Nephron (organoid): ENCODE data around the gene MRPL36.

Experiments
- H3K27ac Mint-ChIP-seq, 3 experiments: 2 replicates each; pipeline ENCODE4 v1.8.0; 2020; ENCODE audit warnings: mixed read lengths in 3 of 3, mild to moderate bottlenecking in 2 of 3, moderate library complexity in 1 of 3
- H3K27me3 Mint-ChIP-seq: 2 replicates; pipeline ENCODE4 v1.8.0; 2021; ENCODE audit warnings: low read depth, mild to moderate bottlenecking, moderate library complexity, mixed read lengths
- H3K36me3 Mint-ChIP-seq: 2 replicates; pipeline ENCODE4 v1.8.0; 2020; ENCODE audit warnings: low read depth, mixed read lengths
- H3K4me1 Mint-ChIP-seq: 2 replicates; pipeline ENCODE4 v1.8.0; 2020; ENCODE audit warnings: mixed read lengths
- H3K4me3 Mint-ChIP-seq, 3 experiments: 2 replicates each; pipeline ENCODE4 v1.8.0; 2020; ENCODE audit warnings: mild to moderate bottlenecking in 3 of 3, mixed read lengths in 3 of 3, moderate library complexity in 2 of 3
- H3K9me3 Mint-ChIP-seq: 2 replicates; pipeline ENCODE4 v1.8.0; 2020; ENCODE audit warnings: mixed read lengths
- CTCF ChIP-seq, 3 experiments: fragments of 200-600 bp; sonication (generic); IDR thresholded peaks; one replicate each; pipeline ENCODE4 v1.5.0; 2021; ENCODE audit warnings: antibody characterized with exemption in 3 of 3; ENCODE audit not compliant: unreplicated experiment in 3 of 3

MRPL36 gene

GRCh38 chr5:1833264-1834021 lies 33.8 kb upstream of the MRPL36 start:
- H3K36me3 Mint-ChIP-seq, result peaks cover 7% of the 10 kb centered on the region
- no peak for TF ChIP-seq CTCF (IDR thresholded peaks at IDR 0.05; ENCODE audit: unreplicated experiment in 3 of 3)
- peaks cover 50% of the 10 kb centered on the region for H3K27me3 Mint-ChIP-seq
- H3K27ac Mint-ChIP-seq, result no peak overlapping the region
- H3K9me3 Mint-ChIP-seq, result no peaks in the 10 kb centered on the region
- peaks cover 23% of the 10 kb centered on the region for H3K4me1 Mint-ChIP-seq
- H3K4me3 Mint-ChIP-seq, result no peak overlapping the region

GRCh38 chr5:1832511-1833250 lies 33.0 kb upstream of the MRPL36 start:
- TF ChIP-seq CTCF (IDR thresholded peaks at IDR 0.05; ENCODE audit: unreplicated experiment in 3 of 3), result no peak
- Mint-ChIP-seq H3K9me3 (no peaks in the 10 kb centered on the region), H3K4me1 (peaks cover 23% of the 10 kb centered on the region), H3K27ac (no peak overlapping the region), H3K27me3 (peaks cover 50% of the 10 kb centered on the region), H3K36me3 (peaks cover 7% of the 10 kb centered on the region), H3K4me3 (no peak overlapping the region)

- Mint-ChIP-seq H3K27me3 (peaks cover 43% of the 10 kb centered on the region), H3K36me3 (peaks cover 16% of the 10 kb centered on the region), H3K9me3 (no peaks in the 10 kb centered on the region), H3K4me1 (peaks cover 23% of the 10 kb centered on the region), H3K27ac (no peak overlapping the region), H3K4me3 (no peak overlapping the region)
- TF ChIP-seq CTCF (IDR thresholded peaks at IDR 0.05; ENCODE audit: unreplicated experiment in 3 of 3), result no peak
Observed at GRCh38 chr5:1831677-1832313, 32.2 kb upstream of the MRPL36 start.

- Mint-ChIP-seq H3K4me1 (peaks cover 22% of the 10 kb centered on the region), H3K9me3 (no peaks in the 10 kb centered on the region), H3K27me3 (peaks cover 38% of the 10 kb centered on the region), H3K36me3 (peaks cover 16% of the 10 kb centered on the region), H3K27ac (no peak overlapping the region), H3K4me3 (no peak overlapping the region)
- TF ChIP-seq CTCF (IDR thresholded peaks at IDR 0.05; ENCODE audit: unreplicated experiment in 3 of 3), result no peak
Observed at GRCh38 chr5:1831257-1831656, 31.6 kb upstream of the MRPL36 start.

GRCh38 chr5:1830571-1831228 lies 31.1 kb upstream of the MRPL36 start:
- Mint-ChIP-seq H3K9me3 (no peaks in the 10 kb centered on the region), H3K4me3 (no peak overlapping the region), H3K36me3 (peaks cover 21% of the 10 kb centered on the region), H3K27ac (no peak overlapping the region), H3K4me1 (peaks cover 16% of the 10 kb centered on the region), H3K27me3 (peaks cover 35% of the 10 kb centered on the region)
- TF ChIP-seq CTCF (IDR thresholded peaks at IDR 0.05; ENCODE audit: unreplicated experiment in 3 of 3), result no peak
